OCI-LY3 (cell line): ENCODE data around the gene SNX25.

Source experiments
- H2AFZ ChIP-seq: fragments of 200-600, 300-600 bp; shearing (Covaris generic); 2 replicates; pipeline ENCODE4 v1.6.0; 2014; ENCODE audit warnings: antibody characterized with exemption, low read depth, low read length
- H3K27ac ChIP-seq: fragments of 200-600, 300-600 bp; sonication (generic); 2 replicates; pipeline ENCODE4 v1.5.1; 2014; ENCODE audit warnings: mild to moderate bottlenecking, low read length, moderate library complexity, mixed read lengths
- H3K27me3 ChIP-seq: fragments of 200-600, 300-600 bp; sonication (generic); 2 replicates; pipeline ENCODE4 v1.6.1; 2014; ENCODE audit warnings: low read depth, low read length, mixed read lengths
- H3K36me3 ChIP-seq: fragments of 200-600, 300-600 bp; sonication (generic); replicated peaks from 2 replicates; pipeline ENCODE3; 2014; ENCODE audit warnings: low read depth, low read length, mixed read lengths
- H3K4me1 ChIP-seq: fragments of 300-600, 200-600 bp; sonication (generic); 2 replicates; pipeline ENCODE4 v1.6.1; 2014; ENCODE audit warnings: low read length, mixed read lengths
- H3K4me2 ChIP-seq: fragments of 200-600, 300-600 bp; sonication (generic); 2 replicates; pipeline ENCODE4 v1.6.1; 2014; ENCODE audit warnings: low read length, mixed read lengths
- H3K4me3 ChIP-seq: fragments of 300-600, 200-600 bp; sonication (generic); 2 replicates; pipeline ENCODE4 v1.5.1; 2014; ENCODE audit warnings: antibody characterized with exemption, mild to moderate bottlenecking, low read length, moderate library complexity
- H3K79me2 ChIP-seq: fragments of 300-600, 200-600 bp; shearing (Covaris generic); 2 replicates; pipeline ENCODE4 v1.6.1; 2014; ENCODE audit warnings: mild to moderate bottlenecking, low read length, mixed read lengths
- H3K9ac ChIP-seq: fragments of 300-600, 200-600 bp; shearing (Covaris generic); 2 replicates; pipeline ENCODE4 v1.6.0; 2014; ENCODE audit warnings: mild to moderate bottlenecking, low read length, moderate library complexity
- H3K9me3 ChIP-seq: fragments of 200-600, 300-600 bp; shearing (Covaris generic); 2 replicates; pipeline ENCODE4 v1.6.1; 2014; ENCODE audit warnings: low read length, mixed read lengths; ENCODE audit not compliant: insufficient read depth
- H4K20me1 ChIP-seq: fragments of 200-600, 300-600 bp; sonication (generic); 2 replicates; pipeline ENCODE4 v1.6.1; 2016; ENCODE audit warnings: low read length, mixed read lengths; ENCODE audit not compliant: insufficient read depth
- CTCF ChIP-seq: fragments of 200-600, 300-600 bp; sonication (generic); IDR thresholded peaks from 2 replicates; pipeline ENCODE4 v1.5.1; 2014; ENCODE audit warnings: antibody characterized with exemption, low read length, low read depth
- EZH2phosphoT487 ChIP-seq: fragments of 200-600 bp; shearing (Covaris generic); IDR thresholded peaks from 2 replicates; pipeline ENCODE4 v1.6.1; 2018; ENCODE audit warnings: antibody characterized with exemption, mixed run types, low read depth

Gene SNX25

GRCh38 chr4:185217408-185217975, 8.1 kb downstream of the SNX25 start:
- H4K20me1 ChIP-seq = peaks cover 36% of the 10 kb centered on the region
- no peaks in the 10 kb centered on the region for H3K27me3 ChIP-seq
- no peaks in the 10 kb centered on the region for H3K36me3 ChIP-seq
- no peak overlapping the region for H3K27ac ChIP-seq
- peaks cover 30% of the 10 kb centered on the region for H3K4me1 ChIP-seq
- TF ChIP-seq CTCF = no peak
- TF ChIP-seq EZH2phosphoT487 = no peak
- peaks cover 93% of the 10 kb centered on the region for H3K79me2 ChIP-seq
- no peak overlapping the region for H3K4me3 ChIP-seq
- no peak overlapping the region for H3K4me2 ChIP-seq
- H2AFZ ChIP-seq = no peak overlapping the region
- no peak overlapping the region for H3K9ac ChIP-seq
- no peaks in the 10 kb centered on the region for H3K9me3 ChIP-seq

- no peaks in the 10 kb centered on the region for H3K36me3 ChIP-seq
- TF ChIP-seq CTCF (no peak), EZH2phosphoT487 (no peak)
- H4K20me1 ChIP-seq = peaks cover 41% of the 10 kb centered on the region
- H3K4me1 ChIP-seq = peaks cover 22% of the 10 kb centered on the region
- H3K4me2 ChIP-seq = no peak overlapping the region
- H3K27ac ChIP-seq = no peak overlapping the region
- H3K9me3 ChIP-seq = no peaks in the 10 kb centered on the region
- no peak overlapping the region for H3K9ac ChIP-seq
- no peak overlapping the region for H3K4me3 ChIP-seq
- H3K79me2 ChIP-seq = peaks cover 93% of the 10 kb centered on the region
- H2AFZ ChIP-seq = no peak overlapping the region
- no peaks in the 10 kb centered on the region for H3K27me3 ChIP-seq
Observed at GRCh38 chr4:185218312-185218711, 8.9 kb downstream of the SNX25 start.

- no peaks in the 10 kb centered on the region for H3K9me3 ChIP-seq
- peaks cover 90% of the 10 kb centered on the region for H3K79me2 ChIP-seq
- no peak overlapping the region for H2AFZ ChIP-seq
- peaks cover 43% of the 10 kb centered on the region for H4K20me1 ChIP-seq
- no peak overlapping the region for H3K27ac ChIP-seq
- no peaks in the 10 kb centered on the region for H3K36me3 ChIP-seq
- no peak overlapping the region for H3K9ac ChIP-seq
- H3K4me2 ChIP-seq = peak overlapping the region; percentile 58
- peak overlapping the region; percentile 20; the same call in 1 of the 2 replicates for H3K4me3 ChIP-seq
- no peaks in the 10 kb centered on the region for H3K27me3 ChIP-seq
- TF ChIP-seq EZH2phosphoT487 (no peak), CTCF (no peak)
- peaks cover 9% of the 10 kb centered on the region for H3K4me1 ChIP-seq
Observed at GRCh38 chr4:185219551-185220344, 10.3 kb downstream of the SNX25 start.

GRCh38 chr4:185221491-185221890, 12.1 kb downstream of the SNX25 start:
- Histone ChIP-seq H4K20me1 (peaks cover 54% of the 10 kb centered on the region), H2AFZ (no peak overlapping the region), H3K79me2 (peaks cover 88% of the 10 kb centered on the region), H3K4me3 (no peak overlapping the region), H3K27me3 (no peaks in the 10 kb centered on the region), H3K4me2 (no peak overlapping the region), H3K36me3 (no peaks in the 10 kb centered on the region), H3K4me1 (peaks cover 9% of the 10 kb centered on the region), H3K9me3 (no peaks in the 10 kb centered on the region), H3K9ac (no peak overlapping the region), H3K27ac (no peak overlapping the region)
- TF ChIP-seq CTCF = no peak
- no peak for TF ChIP-seq EZH2phosphoT487
